Stimulated activated CD4-positive, alpha-beta T cell treated with anti-CD3 and anti-CD28 coated beads, TNF-alpha, amount 100 ng/mL, for 48 hours (primary cell): Measurements from ENCODE around the gene NCKAP1.
"Not testable (repeated sequence)": the region's sequence is repeated elsewhere in the genome, so short reads cannot be mapped to it uniquely, and the experiment has no call there.

ENCODE experiments used
- DNase-seq, 3 donors: peaks; one replicate each; pipeline ENCODE4 v3.0.0-alpha.2; 2020; ENCODE audit warnings: low read depth in 3 of 3

NCKAP1 gene

GRCh38 chr2:183038341-183039300 is at the start of gene NCKAP1:
Gene NCKAP1 (minus strand): TSS chr2:183038457. CDS start chr2:183038099, 358 bp downstream.
- DNase-seq = peak; percentile 69 to 82 (median 81)

GRCh38 chr2:183081911-183082310 is 43.7 kb upstream of the NCKAP1 start:
- no peak for DNase-seq

GRCh38 chr2:183079139-183079775 is 41.0 kb upstream of the NCKAP1 start:
- no peak for DNase-seq

GRCh38 chr2:183078464-183079138 is 40.3 kb upstream of the NCKAP1 start, which contains the start of gene DUSP19:
Gene DUSP19 (plus strand): TSS chr2:183078747. CDS start chr2:183078934, 187 bp downstream.
- peak; percentile 68 to 78 (median 72) for DNase-seq

GRCh38 chr2:183078163-183078463 is 39.9 kb upstream of the NCKAP1 start:
- no peak for DNase-seq

GRCh38 chr2:183072177-183072576 is 33.9 kb upstream of the NCKAP1 start:
- no peak for DNase-seq

GRCh38 chr2:183070942-183071844 is 32.9 kb upstream of the NCKAP1 start:
- peak in 1 of 3 donors; percentile 4 for DNase-seq

- no peak for DNase-seq
Measured at GRCh38 chr2:183069174-183069573, 30.9 kb upstream of the NCKAP1 start.

GRCh38 chr2:183068561-183068960 is 30.3 kb upstream of the NCKAP1 start:
- no peak for DNase-seq

- DNase-seq = no peak
Measured at GRCh38 chr2:183063083-183063482, 24.8 kb upstream of the NCKAP1 start.

GRCh38 chr2:183060571-183061231 is 22.4 kb upstream of the NCKAP1 start:
- DNase-seq = no peak

- DNase-seq = no peak
Measured at GRCh38 chr2:183059561-183059960, 21.3 kb upstream of the NCKAP1 start.

GRCh38 chr2:183057333-183057985 is 19.2 kb upstream of the NCKAP1 start:
- DNase-seq = no peak

- no peak for DNase-seq
Measured at GRCh38 chr2:183049420-183049819, 11.2 kb upstream of the NCKAP1 start.

- not testable (repeated sequence) for DNase-seq
Measured at GRCh38 chr2:183047486-183048125, 9.3 kb upstream of the NCKAP1 start.

GRCh38 chr2:183043580-183043979 is 5.3 kb upstream of the NCKAP1 start:
- DNase-seq = not testable (repeated sequence)

- DNase-seq = no peak
Measured at GRCh38 chr2:183040604-183041003, 2.3 kb upstream of the NCKAP1 start.

- DNase-seq = peak; percentile 6 to 33 (median 20)
Measured at GRCh38 chr2:183037553-183038340, 510 bp downstream of the NCKAP1 start.

- no peak for DNase-seq
Measured at GRCh38 chr2:183037074-183037552, 1.1 kb downstream of the NCKAP1 start.
